ENCODE results near the gene KCNH4.
A peak's percentile ranks its signal among the peaks of the same experiment; 100 is the strongest.
"Not testable (repeated sequence)": the region's sequence is repeated elsewhere in the genome, so short reads cannot be mapped to it uniquely, and the experiment has no call there.

The KCNH4 gene

GRCh38 chr17:42180922-42181850 lies at the start of gene KCNH4:
Gene KCNH4 (minus strand): TSS chr17:42181142. CDS start chr17:42180945, 197 bp downstream.
- peak; percentile 96 for DNase-seq

- DNase-seq, result no peak
Measured at GRCh38 chr17:42230225-42230624, 49.3 kb upstream of the KCNH4 start.

GRCh38 chr17:42227849-42228700 lies 47.1 kb upstream of the KCNH4 start:
- DNase-seq, result no peak

GRCh38 chr17:42225646-42226045 lies 44.7 kb upstream of the KCNH4 start:
- peak; percentile 11 for DNase-seq

- no peak for DNase-seq
Measured at GRCh38 chr17:42224651-42225050, 43.7 kb upstream of the KCNH4 start.

- peak; percentile 73 for DNase-seq
Measured at GRCh38 chr17:42221886-42222745, 41.2 kb upstream of the KCNH4 start.

- not testable (repeated sequence) for DNase-seq
Measured at GRCh38 chr17:42219280-42219679, 38.3 kb upstream of the KCNH4 start.

GRCh38 chr17:42214156-42214555 lies 33.2 kb upstream of the KCNH4 start:
- DNase-seq, result no peak

GRCh38 chr17:42212382-42212781 lies 31.4 kb upstream of the KCNH4 start:
- no peak for DNase-seq

GRCh38 chr17:42211921-42212341 lies 31.0 kb upstream of the KCNH4 start:
- not testable (repeated sequence) for DNase-seq

GRCh38 chr17:42210046-42210445 lies 29.1 kb upstream of the KCNH4 start:
- DNase-seq, result no peak

- peak; percentile 54 for DNase-seq
Measured at GRCh38 chr17:42206153-42206612, 25.2 kb upstream of the KCNH4 start.

- no peak for DNase-seq
Measured at GRCh38 chr17:42203354-42203753, 22.4 kb upstream of the KCNH4 start.

- DNase-seq, result no peak
Measured at GRCh38 chr17:42202696-42203095, 21.8 kb upstream of the KCNH4 start.

GRCh38 chr17:42202159-42202558 lies 21.2 kb upstream of the KCNH4 start:
- no peak for DNase-seq

- DNase-seq, result no peak
Measured at GRCh38 chr17:42201458-42201772, 20.5 kb upstream of the KCNH4 start.

GRCh38 chr17:42200706-42201457 lies 19.9 kb upstream of the KCNH4 start:
- no peak for DNase-seq

GRCh38 chr17:42199416-42200011 lies 18.6 kb upstream of the KCNH4 start:
- DNase-seq, result no peak

- DNase-seq, result peak; percentile 91
Measured at GRCh38 chr17:42198897-42199296, 18.0 kb upstream of the KCNH4 start.

GRCh38 chr17:42197564-42198156 lies 16.7 kb upstream of the KCNH4 start:
- no peak for DNase-seq

Data from suppressor macrophage treated with lipopolysaccharide for 4 hours (primary cell).